ENCODE data around the gene MCAT.

The MCAT gene

GRCh38 chr22:43181321-43182076, 38.3 kb upstream of the MCAT start:
- H3K9me3 ChIP-seq (replicated peaks; ENCODE audit: insufficient read depth, low read length), result no peaks in the 10 kb centered on the region
- peaks cover 6% of the 10 kb centered on the region for H3K4me1 ChIP-seq (ENCODE audit: low read length)
- H4K20me1 ChIP-seq (ENCODE audit: insufficient read depth, low read length), result no peaks in the 10 kb centered on the region
- no peaks in the 10 kb centered on the region for H3F3A ChIP-seq (ENCODE audit: insufficient read depth, low read length)
- H3K27me3 ChIP-seq (replicated peaks; ENCODE audit: insufficient read depth, low read length), result no peaks in the 10 kb centered on the region
- H3K4me2 ChIP-seq (ENCODE audit: low read depth, low read length), result no peak overlapping the region
- H3K4me3 ChIP-seq (ENCODE audit: low read length), result no peak overlapping the region
- peaks cover 9% of the 10 kb centered on the region for H3K36me3 ChIP-seq (replicated peaks; ENCODE audit: insufficient read depth, low read length)
- H3K9me2 ChIP-seq (replicated peaks; ENCODE audit: insufficient read depth, low read length), result no peaks in the 10 kb centered on the region
- H3K79me2 ChIP-seq (ENCODE audit: low read length), result peaks cover 42% of the 10 kb centered on the region
- no peak for DNase-seq
- H3K27ac ChIP-seq (ENCODE audit: low read length), result no peak overlapping the region
- H2AFZ ChIP-seq (ENCODE audit: low read length), result no peak overlapping the region
- H3K9ac ChIP-seq (ENCODE audit: low read length), result no peak overlapping the region
- TF ChIP-seq CTCF (IDR thresholded peaks at IDR 0.05; ENCODE audit: low read length), result no peak
- no peak for TF ChIP-seq EZH2 (optimal IDR thresholded peaks at IDR 0.05; ENCODE audit: low read depth, low read length)
- TF ChIP-seq EZH2phosphoT487 (IDR thresholded peaks at IDR 0.05; ENCODE audit: low read length), result no peak

- TF ChIP-seq CTCF (IDR thresholded peaks at IDR 0.05; ENCODE audit: low read length), result no peak
- no peak for TF ChIP-seq EZH2phosphoT487 (IDR thresholded peaks at IDR 0.05; ENCODE audit: low read length)
- no peak for TF ChIP-seq EZH2 (optimal IDR thresholded peaks at IDR 0.05; ENCODE audit: low read depth, low read length)
- Histone ChIP-seq H3K4me2 (ENCODE audit: low read depth, low read length) (no peak overlapping the region), H3K27me3 (replicated peaks; ENCODE audit: insufficient read depth, low read length) (no peaks in the 10 kb centered on the region), H3K9me2 (replicated peaks; ENCODE audit: insufficient read depth, low read length) (no peaks in the 10 kb centered on the region), H3K9me3 (replicated peaks; ENCODE audit: insufficient read depth, low read length) (no peaks in the 10 kb centered on the region), H2AFZ (ENCODE audit: low read length) (no peak overlapping the region), H3K4me3 (ENCODE audit: low read length) (no peak overlapping the region), H4K20me1 (ENCODE audit: insufficient read depth, low read length) (no peaks in the 10 kb centered on the region), H3K79me2 (ENCODE audit: low read length) (peaks cover 33% of the 10 kb centered on the region), H3K4me1 (ENCODE audit: low read length) (peaks cover 5% of the 10 kb centered on the region), H3F3A (ENCODE audit: insufficient read depth, low read length) (no peaks in the 10 kb centered on the region), H3K27ac (ENCODE audit: low read length) (no peak overlapping the region), H3K36me3 (replicated peaks; ENCODE audit: insufficient read depth, low read length) (peaks cover 9% of the 10 kb centered on the region), H3K9ac (ENCODE audit: low read length) (no peak overlapping the region)
- DNase-seq, result no peak
Measured at GRCh38 chr22:43180670-43181069, 37.5 kb upstream of the MCAT start.

GRCh38 chr22:43179911-43180195, 36.7 kb upstream of the MCAT start:
- H3K4me3 ChIP-seq (ENCODE audit: low read length), result no peak overlapping the region
- no peaks in the 10 kb centered on the region for H4K20me1 ChIP-seq (ENCODE audit: insufficient read depth, low read length)
- no peaks in the 10 kb centered on the region for H3K4me1 ChIP-seq (ENCODE audit: low read length)
- H3K27ac ChIP-seq (ENCODE audit: low read length), result no peak overlapping the region
- no peaks in the 10 kb centered on the region for H3K9me3 ChIP-seq (replicated peaks; ENCODE audit: insufficient read depth, low read length)
- H3K4me2 ChIP-seq (ENCODE audit: low read depth, low read length), result no peak overlapping the region
- H2AFZ ChIP-seq (ENCODE audit: low read length), result no peak overlapping the region
- no peaks in the 10 kb centered on the region for H3F3A ChIP-seq (ENCODE audit: insufficient read depth, low read length)
- no peaks in the 10 kb centered on the region for H3K27me3 ChIP-seq (replicated peaks; ENCODE audit: insufficient read depth, low read length)
- H3K9ac ChIP-seq (ENCODE audit: low read length), result no peak overlapping the region
- H3K36me3 ChIP-seq (replicated peaks; ENCODE audit: insufficient read depth, low read length), result peaks cover 9% of the 10 kb centered on the region
- H3K9me2 ChIP-seq (replicated peaks; ENCODE audit: insufficient read depth, low read length), result no peaks in the 10 kb centered on the region
- TF ChIP-seq EZH2phosphoT487 (IDR thresholded peaks at IDR 0.05; ENCODE audit: low read length), result no peak
- TF ChIP-seq CTCF (IDR thresholded peaks at IDR 0.05; ENCODE audit: low read length), result no peak
- no peak for TF ChIP-seq EZH2 (optimal IDR thresholded peaks at IDR 0.05; ENCODE audit: low read depth, low read length)
- no peak for DNase-seq
- H3K79me2 ChIP-seq (ENCODE audit: low read length), result peaks cover 28% of the 10 kb centered on the region

Measured in MM.1S (cell line).